AG04449 (cell line): ENCODE results near the gene TYMP.

Experiments
- CTCF ChIA-PET: fragments of 350-600 bp; formaldehyde crosslinking; extraction: SDS; loops from one replicate; lab custom pipeline; 2021; ENCODE audit warnings: antibody characterized with exemption; lab: Yijun Ruan, JAX
- POLR2A ChIA-PET: fragments of 400-600, 350-600 bp; formaldehyde crosslinking; extraction: SDS; loops from one replicate; lab custom pipeline; 2020; ENCODE audit warnings: antibody characterized with exemption, inconsistent platforms; lab: Yijun Ruan, JAX
- DNase-seq: peaks from one replicate; pipeline ENCODE4 v3.0.0-alpha.2; 2010; ENCODE audit warnings: low read depth, low spot score
- H3K4me3 ChIP-seq: 2 replicates; pipeline ENCODE4 v1.5.1; 2011; ENCODE audit warnings: low read depth, mild to moderate bottlenecking, control low read depth, low read length
- CTCF ChIP-seq: IDR thresholded peaks from one replicate; pipeline ENCODE4 v1.5.1; 2011; ENCODE audit warnings: mild to moderate bottlenecking, moderate library complexity, low read length, control low read depth, inconsistent platforms; ENCODE audit not compliant: insufficient read depth; ENCODE audit errors: missing control alignments

TYMP gene

GRCh38 chr22:50506611-50507420 is 23.0 kb downstream of the TYMP start:
- no peak for DNase-seq
- ChIA-PET CTCF (interaction anchor here (1.0 to 1.2 kb wide), 2 partner anchors 9 to 19 kb away, joined by 3 to 5 read pairs; partner anchors contain the start of gene SCO2), POLR2A (interaction anchor here (0.7 kb wide), 1 partner anchor 10 kb away, joined by 3 read pairs; no protein-coding TSS in a partner anchor)
- no peak for TF ChIP-seq CTCF
- H3K4me3 ChIP-seq: peak overlapping the region; percentile 96

GRCh38 chr22:50505776-50506610 is 23.8 kb downstream of the TYMP start:
- no peak for TF ChIP-seq CTCF
- POLR2A ChIA-PET: interaction anchor here (0.7 kb wide), 2 partner anchors 9 to 265 kb away, joined by 3 read pairs; no protein-coding TSS in a partner anchor
- CTCF ChIA-PET: interaction anchor here (1.0 to 1.3 kb wide), 3 partner anchors 8 to 22 kb away, joined by 3 to 5 read pairs (median 3); partner anchors contain the start of gene SCO2
- DNase-seq: no peak
- peak overlapping the region; percentile 96 for H3K4me3 ChIP-seq

- H3K4me3 ChIP-seq: no peak overlapping the region
- no peak for DNase-seq
- CTCF ChIA-PET: interaction anchor here (1.3 kb wide), 1 partner anchor 22 kb away, joined by 3 read pairs; no protein-coding TSS in a partner anchor
- POLR2A ChIA-PET: interaction anchor here (0.7 kb wide), 1 partner anchor 264 kb away, joined by 3 read pairs; no protein-coding TSS in a partner anchor
- TF ChIP-seq CTCF: no peak
These were observed 24.5 kb downstream of the TYMP start for GRCh38 chr22:50505276-50505775.

- H3K4me3 ChIP-seq: no peak overlapping the region
These were observed 25.2 kb downstream of the TYMP start for GRCh38 chr22:50504369-50505211.

More at GRCh38 chr22:50504369-50505211, 25.2 kb downstream of the TYMP start:
- ChIA-PET POLR2A (no interaction called here), CTCF (interaction anchor here (1.3 kb wide), 1 partner anchor 21 kb away, joined by 3 read pairs; no protein-coding TSS in a partner anchor)
- TF ChIP-seq CTCF: no peak
- no peak for DNase-seq
